Tibial nerve (tissue), 4 donors: Measurements from ENCODE around the gene USP11. TPM values are rescaled to one million over a fixed set of nuclear protein-coding genes. Genes with fewer than 3 reads are reported as not detected.
"Not testable (repeated sequence)": the region's sequence is repeated elsewhere in the genome, so short reads cannot be mapped to it uniquely, and the experiment has no call there.

ENCODE experiments used
- DNase-seq, 2 donors: peaks; one replicate each; pipeline ENCODE4 v3.0.0-alpha.2; 2019; ENCODE audit warnings: low spot score in 2 of 2
- H3K27ac ChIP-seq, 4 donors: fragments of 200-600 bp; sonication (generic) in 3 of 4; one replicate each; pipeline ENCODE4 v1.5.1; 2017 to 2019; ENCODE audit warnings: mild to moderate bottlenecking in 1 of 4
- H3K27me3 ChIP-seq, 2 donors: fragments of 200-600 bp; sonication (generic) in 1 of 2; one replicate each; pipeline versions ENCODE4 v1.5.1 to v1.6.0; 2017 to 2019
- H3K36me3 ChIP-seq, 3 donors: fragments of 200-600 bp; sonication (generic); one replicate each; pipeline ENCODE4 v1.5.1; 2018 to 2019
- H3K4me1 ChIP-seq, 4 donors: fragments of 200-600 bp; sonication (generic) in 3 of 4; one replicate each; pipeline ENCODE4 v1.5.1; 2017 to 2019
- H3K4me3 ChIP-seq, 4 donors: fragments of 200-600 bp; sonication (generic) in 3 of 4; one replicate each; pipeline ENCODE4 v1.5.1; 2017 to 2019; ENCODE audit warnings: mild to moderate bottlenecking in 1 of 4, moderate library complexity in 1 of 4
- H3K9me3 ChIP-seq, 4 donors: fragments of 200-600 bp; sonication (generic) in 3 of 4; one replicate each; pipeline ENCODE4 v1.5.1; 2017 to 2019
- EP300 ChIP-seq, 2 donors: sonication (generic); formaldehyde crosslinking; IDR thresholded peaks; one replicate each; pipeline ENCODE4 v1.6.1; 2017; ENCODE audit warnings: antibody characterized with exemption in 2 of 2, mild to moderate bottlenecking in 1 of 2
- POLR2A ChIP-seq, 2 donors: fragments of 450-650 bp; IDR thresholded peaks; one replicate each; pipeline ENCODE4 v1.6.1; 2017; ENCODE audit warnings: antibody characterized with exemption in 2 of 2, mild to moderate bottlenecking in 2 of 2, moderate library complexity in 2 of 2
- WGBS, 2 donors: methylation state at CpG; one replicate each; pipeline ENCODE4 v1.1.5; 2018; 5-methylcytosine and 5-hydroxymethylcytosine counted together
- total RNA-seq, 4 donors: library from RNA; depleted of rRNA; stranded (reverse); fragments of >200 nt; gene quantifications; one replicate each; pipeline ENCODE4 v1.1.0, GENCODE V29; 2016
- TF ChIP-seq, protein P1 (sequence below), 5 experiments: fragments of 200-600 bp in 3 of 5; fragments of 450-650 bp in 2 of 5; sonication (generic) in 3 of 5; IDR thresholded peaks; one replicate each; pipeline ENCODE4 v1.5.1; 2016 to 2019; ENCODE audit warnings: antibody characterized with exemption in 5 of 5, mild to moderate bottlenecking in 3 of 5, moderate library complexity in 2 of 5

USP11 gene
- total RNA-seq, 4 donors from 2014 or later = 54.6 to 85.8 (median 63.9) TPM

DNA sequence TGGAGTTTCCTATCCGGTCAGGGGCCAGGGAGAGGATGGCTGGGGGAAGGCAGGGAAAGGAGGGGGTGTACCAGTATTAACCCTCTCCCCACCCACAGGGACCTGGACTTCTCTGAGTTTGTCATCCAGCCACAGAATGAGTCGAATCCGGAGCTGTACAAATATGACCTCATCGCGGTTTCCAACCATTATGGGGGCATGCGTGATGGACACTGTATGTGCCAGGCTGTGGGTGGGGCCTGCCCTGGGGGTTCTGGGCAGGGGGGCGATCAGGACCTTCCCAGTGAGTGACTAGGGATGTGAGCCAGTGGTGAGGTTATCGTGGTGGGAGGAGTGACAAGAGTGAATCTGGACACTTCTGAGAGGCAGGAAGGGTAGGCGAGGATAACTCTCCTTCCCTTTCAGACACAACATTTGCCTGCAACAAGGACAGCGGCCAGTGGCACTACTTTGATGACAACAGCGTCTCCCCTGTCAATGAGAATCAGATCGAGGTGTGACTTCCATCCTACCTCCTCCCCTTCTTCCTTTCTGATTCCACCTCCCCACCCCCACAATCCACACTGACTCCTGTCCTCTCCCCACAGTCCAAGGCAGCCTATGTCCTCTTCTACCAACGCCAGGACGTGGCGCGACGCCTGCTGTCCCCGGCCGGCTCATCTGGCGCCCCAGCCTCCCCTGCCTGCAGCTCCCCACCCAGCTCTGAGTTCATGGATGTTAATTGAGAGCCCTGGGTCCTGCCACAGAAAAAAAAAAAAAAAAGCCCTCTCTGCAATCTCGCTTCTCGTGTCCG lies 14.6 kb downstream of the USP11 start:
- Histone ChIP-seq H3K4me3 (no peak overlapping the region), H3K36me3 (peaks cover 0 to 46% (median 0%) of the 10 kb centered on the region in 3 donors), H3K27me3 (peaks cover 0 to 3% of the 10 kb centered on the region in 2 donors), H3K9me3 (no peaks in the 10 kb centered on the region), H3K27ac (no peak overlapping the region), H3K4me1 (no peaks in the 10 kb centered on the region)
- WGBS, 2 donors = 72 to 80% methylated on average over 16 to 23 of the region's 23 CpGs
- DNase-seq = no peak
- TF ChIP-seq, protein P1, sequence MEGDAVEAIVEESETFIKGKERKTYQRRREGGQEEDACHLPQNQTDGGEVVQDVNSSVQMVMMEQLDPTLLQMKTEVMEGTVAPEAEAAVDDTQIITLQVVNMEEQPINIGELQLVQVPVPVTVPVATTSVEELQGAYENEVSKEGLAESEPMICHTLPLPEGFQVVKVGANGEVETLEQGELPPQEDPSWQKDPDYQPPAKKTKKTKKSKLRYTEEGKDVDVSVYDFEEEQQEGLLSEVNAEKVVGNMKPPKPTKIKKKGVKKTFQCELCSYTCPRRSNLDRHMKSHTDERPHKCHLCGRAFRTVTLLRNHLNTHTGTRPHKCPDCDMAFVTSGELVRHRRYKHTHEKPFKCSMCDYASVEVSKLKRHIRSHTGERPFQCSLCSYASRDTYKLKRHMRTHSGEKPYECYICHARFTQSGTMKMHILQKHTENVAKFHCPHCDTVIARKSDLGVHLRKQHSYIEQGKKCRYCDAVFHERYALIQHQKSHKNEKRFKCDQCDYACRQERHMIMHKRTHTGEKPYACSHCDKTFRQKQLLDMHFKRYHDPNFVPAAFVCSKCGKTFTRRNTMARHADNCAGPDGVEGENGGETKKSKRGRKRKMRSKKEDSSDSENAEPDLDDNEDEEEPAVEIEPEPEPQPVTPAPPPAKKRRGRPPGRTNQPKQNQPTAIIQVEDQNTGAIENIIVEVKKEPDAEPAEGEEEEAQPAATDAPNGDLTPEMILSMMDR (IDR thresholded peaks at IDR 0.05) = no peak
- no peak for TF ChIP-seq EP300 (IDR thresholded peaks at IDR 0.05)
- TF ChIP-seq POLR2A (IDR thresholded peaks at IDR 0.05) = no peak

DNA sequence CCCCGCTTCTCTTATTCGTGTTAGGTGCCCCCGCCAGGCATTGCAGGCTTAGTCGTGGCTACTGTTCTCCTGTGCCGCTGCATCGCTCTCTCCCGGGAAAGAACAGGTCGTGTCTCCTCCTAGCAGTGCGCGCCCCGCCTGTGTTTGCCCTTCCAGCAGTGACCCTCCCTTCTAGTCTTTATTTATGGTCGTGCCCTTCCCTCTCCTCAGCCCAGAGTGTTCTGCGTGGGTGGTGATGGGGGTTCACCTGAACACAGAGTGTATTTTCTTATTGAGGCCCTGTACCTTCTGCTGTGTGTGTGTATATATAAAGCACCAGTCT lies 15.2 kb downstream of the USP11 start:
- Histone ChIP-seq H3K4me1 (no peaks in the 10 kb centered on the region), H3K36me3 (peaks cover 0 to 42% (median 0%) of the 10 kb centered on the region in 3 donors), H3K27me3 (peaks cover 0 to 3% of the 10 kb centered on the region in 2 donors), H3K27ac (no peak overlapping the region), H3K9me3 (no peaks in the 10 kb centered on the region), H3K4me3 (no peak overlapping the region)
- TF ChIP-seq EP300 (IDR thresholded peaks at IDR 0.05) = no peak
- TF ChIP-seq POLR2A (IDR thresholded peaks at IDR 0.05) = no peak
- TF ChIP-seq, protein P1 (IDR thresholded peaks at IDR 0.05) = no peak
- DNase-seq = no peak
- WGBS, 2 donors = 71 to 74% methylated on average over 13 of the region's 13 CpGs

DNA sequence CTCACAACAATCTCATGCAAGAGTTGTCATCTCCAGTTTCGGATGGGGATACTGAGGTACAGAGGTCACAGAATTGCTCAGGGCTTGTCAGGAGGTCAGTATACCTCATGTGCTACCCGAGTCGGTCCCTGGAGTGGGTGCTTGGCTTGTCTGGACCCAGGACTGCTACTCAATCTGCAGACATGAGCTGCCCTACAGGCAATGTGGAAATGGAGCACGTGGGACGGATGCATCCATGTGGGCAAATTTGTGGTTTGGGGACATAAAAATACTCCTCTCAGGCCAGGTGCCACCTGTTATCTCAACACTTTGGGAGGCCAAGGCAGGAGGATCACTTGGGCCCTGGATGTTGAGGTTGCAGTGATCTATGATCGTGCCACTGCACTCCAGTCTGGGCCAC lies 15.8 kb downstream of the USP11 start:
- no peak for DNase-seq
- no peaks in the 10 kb centered on the region for H3K4me1 ChIP-seq
- WGBS, 2 donors = 84 to 96% methylated on average over 5 to 6 of the region's 6 CpGs
- peaks cover 0 to 37% (median 0%) of the 10 kb centered on the region in 3 donors for H3K36me3 ChIP-seq
- TF ChIP-seq POLR2A (IDR thresholded peaks at IDR 0.05) (no peak), EP300 (IDR thresholded peaks at IDR 0.05) (no peak)
- TF ChIP-seq, protein P1 (IDR thresholded peaks at IDR 0.05) = no peak
- peak overlapping the region in 1 of 4 donors; percentile 11 for H3K27ac ChIP-seq
- peaks cover 0 to 3% of the 10 kb centered on the region in 2 donors for H3K27me3 ChIP-seq
- H3K4me3 ChIP-seq = no peak overlapping the region
- H3K9me3 ChIP-seq = no peaks in the 10 kb centered on the region

DNA sequence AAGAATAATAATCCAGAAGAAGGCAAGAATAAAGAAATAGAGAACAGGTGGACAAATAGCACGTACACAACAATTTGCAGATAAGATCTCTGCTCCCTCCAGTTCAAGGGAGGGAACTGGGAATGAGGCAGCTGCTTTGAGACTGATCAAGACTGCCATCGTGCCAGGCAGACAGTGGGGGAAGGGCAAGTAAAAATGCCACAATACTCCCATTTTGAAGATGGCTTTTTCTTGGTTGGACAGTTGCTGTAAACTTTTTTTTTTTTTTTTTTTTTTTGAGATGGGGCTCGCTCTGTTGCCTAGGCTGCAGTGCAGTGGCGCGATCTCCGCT lies 17.2 kb downstream of the USP11 start:
- Histone ChIP-seq H3K4me1 (no peaks in the 10 kb centered on the region), H3K4me3 (no peak overlapping the region), H3K9me3 (no peaks in the 10 kb centered on the region), H3K27me3 (peaks cover 0 to 3% of the 10 kb centered on the region in 2 donors), H3K27ac (no peak overlapping the region), H3K36me3 (peaks cover 0 to 24% (median 0%) of the 10 kb centered on the region in 3 donors)
- no peak for DNase-seq
- WGBS, 2 donors = 82 to 86% methylated on average over 6 of the region's 6 CpGs
- TF ChIP-seq EP300 (IDR thresholded peaks at IDR 0.05) = no peak
- TF ChIP-seq, protein P1 (IDR thresholded peaks at IDR 0.05) = no peak
- TF ChIP-seq POLR2A (IDR thresholded peaks at IDR 0.05) = no peak

DNA sequence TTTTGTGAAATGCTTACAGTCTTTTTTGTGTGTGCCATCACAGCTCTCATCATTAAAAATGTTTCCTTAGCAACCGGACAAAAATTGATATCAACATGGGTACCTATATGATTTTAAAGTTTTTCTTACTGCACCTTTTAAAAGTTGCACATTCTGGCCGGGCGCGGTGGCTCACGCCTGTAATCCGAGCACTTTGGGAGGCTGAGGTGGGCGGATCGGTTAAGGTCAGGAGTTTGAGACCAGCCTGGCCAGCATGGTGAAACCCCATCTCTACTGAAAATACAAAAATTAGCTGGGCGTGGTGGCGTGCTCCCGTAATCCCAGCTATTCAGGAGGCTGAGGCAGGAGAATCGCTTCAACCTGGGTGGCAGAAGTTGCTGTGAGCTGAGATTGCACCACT lies 24.8 kb downstream of the USP11 start:
- H3K4me3 ChIP-seq, DNase-seq, H3K27ac ChIP-seq, H3K27me3 ChIP-seq, H3K4me1 ChIP-seq, H3K9me3 ChIP-seq, H3K36me3 ChIP-seq: not testable (repeated sequence)
- WGBS, 2 donors = 86 to 92% methylated on average over 12 of the region's 12 CpGs
